ENCODE results near the gene CBX1. TPM values are rescaled to one million over a fixed set of nuclear protein-coding genes. Genes with fewer than 3 reads are reported as not detected.
A peak's percentile ranks its signal among the peaks of the same experiment; 100 is the strongest.

The CBX1 gene
- total RNA-seq, 1 experiment from 2014 or later = 126 TPM

DNA sequence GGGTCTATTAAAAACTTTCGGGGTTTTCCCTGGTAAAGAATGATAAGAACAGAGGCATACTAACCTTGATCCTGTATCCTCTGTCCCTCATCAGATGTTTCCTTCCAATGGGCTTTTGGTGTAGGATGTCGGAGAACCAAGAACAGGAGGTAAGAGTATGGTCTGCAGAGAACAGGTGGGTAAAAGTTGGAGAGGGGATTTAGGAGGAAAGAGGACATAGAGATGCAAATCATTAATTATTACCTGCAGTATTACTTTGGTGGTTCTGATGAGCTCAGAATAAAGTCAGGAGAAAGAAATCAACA is 10.6 kb upstream of the CBX1 start:
- BruUV-seq (replicated peaks) = no TSS peak
- Mint-ChIP-seq H3K9me3 (ENCODE audit: low read depth, unreplicated experiment) (no peaks in the 10 kb centered on the region), H3K27ac (ENCODE audit: unreplicated experiment) (no peak overlapping the region), H3K4me3 (ENCODE audit: low read depth, unreplicated experiment) (no peak overlapping the region), H3K4me1 (ENCODE audit: low read depth, unreplicated experiment) (peaks cover 24% of the 10 kb centered on the region), H3K27me3 (ENCODE audit: unreplicated experiment) (no peaks in the 10 kb centered on the region), H3K36me3 (ENCODE audit: insufficient read depth, unreplicated experiment) (peaks cover 39% of the 10 kb centered on the region)
- CTCF ChIA-PET = interaction anchor here (0.7 kb wide), 1 partner anchor 52 kb away, joined by 5 read pairs; no protein-coding TSS in a partner anchor
- intact Hi-C loops (cut with micrococcal nuclease; ENCODE audit: unreplicated experiment) = no loop called here
- no peak for TF ChIP-seq CTCF (IDR thresholded peaks at IDR 0.05; ENCODE audit: unreplicated experiment)
- DNase-seq = no peak

GRCh38 chr17:48110761-48111160 is 9.5 kb upstream of the CBX1 start:
- BruUV-seq (replicated peaks) = no TSS peak
- H3K36me3 Mint-ChIP-seq (ENCODE audit: insufficient read depth, unreplicated experiment) = peaks cover 38% of the 10 kb centered on the region
- H3K27me3 Mint-ChIP-seq (ENCODE audit: unreplicated experiment) = no peaks in the 10 kb centered on the region
- no peak for DNase-seq
- no peak for TF ChIP-seq CTCF (IDR thresholded peaks at IDR 0.05; ENCODE audit: unreplicated experiment)
- H3K4me3 Mint-ChIP-seq (ENCODE audit: low read depth, unreplicated experiment) = no peak overlapping the region
- H3K27ac Mint-ChIP-seq (ENCODE audit: unreplicated experiment) = no peak overlapping the region
- CTCF ChIA-PET = no interaction called here
- intact Hi-C loops (cut with micrococcal nuclease; ENCODE audit: unreplicated experiment) = no loop called here
- H3K4me1 Mint-ChIP-seq (ENCODE audit: low read depth, unreplicated experiment) = peaks cover 31% of the 10 kb centered on the region
- no peaks in the 10 kb centered on the region for H3K9me3 Mint-ChIP-seq (ENCODE audit: low read depth, unreplicated experiment)

DNA sequence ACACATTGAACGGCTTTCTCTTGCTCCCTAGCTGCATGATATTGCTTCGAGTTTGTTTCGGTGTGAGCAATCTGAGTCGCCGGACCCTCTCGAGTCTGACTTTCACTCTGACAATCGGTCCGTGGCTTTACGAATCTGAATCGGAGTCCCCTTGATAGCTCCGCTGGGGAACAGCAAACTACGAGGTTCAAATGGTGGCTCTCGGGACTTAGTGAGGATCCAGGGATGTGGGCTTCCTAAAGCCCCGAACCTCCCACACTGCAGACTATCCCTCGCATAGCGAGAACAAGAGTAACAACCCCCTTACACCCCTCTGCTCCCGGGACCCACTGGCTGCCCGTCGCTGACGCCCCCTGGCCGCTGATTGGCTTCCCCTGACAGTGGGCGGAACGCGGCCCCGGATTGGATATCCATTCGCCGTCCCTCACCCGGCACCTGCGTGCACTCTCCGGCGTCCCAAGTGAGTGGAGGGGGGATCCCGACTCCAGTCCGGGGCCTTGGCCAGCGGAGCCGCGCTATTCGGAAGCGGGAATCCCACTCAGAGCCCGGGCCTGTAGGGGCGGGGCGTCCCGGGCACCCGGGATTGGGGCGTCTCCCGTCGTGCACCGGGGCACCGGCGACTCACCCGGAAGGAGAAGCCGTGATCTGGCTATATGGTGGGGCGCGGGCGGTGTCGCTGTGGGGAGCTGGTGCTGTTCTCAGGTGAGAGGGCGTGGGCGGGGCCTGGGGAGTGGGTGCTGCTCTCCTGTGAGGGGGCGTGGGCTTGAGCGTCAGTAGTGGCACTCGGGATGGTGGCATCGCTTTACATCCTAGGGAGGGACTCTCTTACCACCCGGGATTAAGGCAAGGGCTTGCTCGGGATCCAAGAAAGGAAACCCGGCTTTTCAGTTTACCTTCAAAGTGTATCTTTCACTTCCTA is 6.1 kb upstream of the CBX1 start, which contains the start of gene SNX11:
Gene SNX11, plus strand, starts transcription at position 630 of the 919 bp plus-strand sequence. CDS start 4,278 bp downstream, outside the sequence.
- H3K27ac Mint-ChIP-seq (ENCODE audit: unreplicated experiment) = peak within 1 kb of the TSS; percentile 91
- H3K4me3 Mint-ChIP-seq (ENCODE audit: low read depth, unreplicated experiment) = peak within 1 kb of the TSS; percentile 95
- CTCF ChIA-PET = interaction anchor here (0.6 to 1.5 kb wide), 10 partner anchors 17 to 234 kb away, joined by 3 to 10 read pairs (median 3); no protein-coding TSS in a partner anchor
- H3K4me1 Mint-ChIP-seq (ENCODE audit: low read depth, unreplicated experiment) = peaks cover 31% of the 10 kb centered on the region
- peak; percentile 99 for DNase-seq
- no peak for TF ChIP-seq CTCF (IDR thresholded peaks at IDR 0.05; ENCODE audit: unreplicated experiment)
- no peaks in the 10 kb centered on the region for H3K9me3 Mint-ChIP-seq (ENCODE audit: low read depth, unreplicated experiment)
- peaks cover 37% of the 10 kb centered on the region for H3K36me3 Mint-ChIP-seq (ENCODE audit: insufficient read depth, unreplicated experiment)
- H3K27me3 Mint-ChIP-seq (ENCODE audit: unreplicated experiment) = no peaks in the 10 kb centered on the region
- TSS peak; percentile 91 for BruUV-seq (replicated peaks)
- intact Hi-C loops (cut with micrococcal nuclease; ENCODE audit: unreplicated experiment) = loop anchor here (5.0 kb wide), 1 partner anchor 60 kb away; the partner anchor contains the start of gene NFE2L1

DNA sequence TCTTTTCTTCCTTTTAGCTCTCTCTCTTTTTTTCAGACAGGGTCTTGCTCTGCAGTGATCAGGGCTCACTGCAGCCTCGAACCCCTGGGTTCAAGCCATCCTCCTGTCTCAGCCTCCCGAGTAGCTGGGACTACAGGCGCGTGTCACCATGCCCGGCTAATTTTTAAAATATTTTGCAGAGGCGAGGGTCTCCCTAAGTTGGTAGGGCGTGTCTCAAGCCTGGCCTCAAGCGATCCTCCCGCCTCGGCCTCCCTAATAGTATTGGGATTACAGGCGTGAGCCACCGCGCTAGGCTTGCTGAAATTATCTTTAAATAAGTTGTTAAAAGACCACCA is 5.5 kb upstream of the CBX1 start:
- CTCF ChIA-PET = interaction anchor here (0.8 to 1.2 kb wide), 3 partner anchors 54 to 89 kb away, joined by 3 to 4 read pairs (median 3); no protein-coding TSS in a partner anchor
- TF ChIP-seq CTCF (IDR thresholded peaks at IDR 0.05; ENCODE audit: unreplicated experiment) = no peak
- no peak for DNase-seq
- H3K4me3 Mint-ChIP-seq (ENCODE audit: low read depth, unreplicated experiment) = peak overlapping the region; percentile 95
- H3K36me3 Mint-ChIP-seq (ENCODE audit: insufficient read depth, unreplicated experiment) = peaks cover 43% of the 10 kb centered on the region
- intact Hi-C loops (cut with micrococcal nuclease; ENCODE audit: unreplicated experiment) = loop anchor here (5.0 kb wide), 1 partner anchor 59 kb away; the partner anchor contains the start of gene NFE2L1
- no TSS peak for BruUV-seq (replicated peaks)
- no peaks in the 10 kb centered on the region for H3K9me3 Mint-ChIP-seq (ENCODE audit: low read depth, unreplicated experiment)
- H3K27me3 Mint-ChIP-seq (ENCODE audit: unreplicated experiment) = no peaks in the 10 kb centered on the region
- H3K4me1 Mint-ChIP-seq (ENCODE audit: low read depth, unreplicated experiment) = peaks cover 31% of the 10 kb centered on the region
- H3K27ac Mint-ChIP-seq (ENCODE audit: unreplicated experiment) = peak overlapping the region; percentile 91

Data from Calu3 (cell line).